IPS DF 6.9 (cell line): ENCODE results near the gene SLC25A22.

Experiments
- DNase-seq: peaks from one replicate; pipeline ENCODE4 v3.0.0-alpha.2; 2013; ENCODE audit warnings: low read depth, low spot score
- H3K27ac ChIP-seq: one replicate; pipeline ENCODE4 v1.5.1; 2013; ENCODE audit warnings: low read length, control low read depth
- H3K27me3 ChIP-seq: 2 replicates; pipeline ENCODE4 v1.6.1; 2013; ENCODE audit warnings: mild to moderate bottlenecking, low read length; ENCODE audit not compliant: control insufficient read depth, insufficient read depth
- H3K36me3 ChIP-seq: 2 replicates; pipeline ENCODE4 v1.6.1; 2013; ENCODE audit warnings: low read length; ENCODE audit not compliant: control insufficient read depth, insufficient read depth
- H3K4me1 ChIP-seq: 2 replicates; pipeline ENCODE4 v1.6.1; 2013; ENCODE audit warnings: low read length; ENCODE audit not compliant: control insufficient read depth, insufficient read depth
- H3K4me3 ChIP-seq: 2 replicates; pipeline ENCODE4 v1.5.1; 2013; ENCODE audit warnings: mild to moderate bottlenecking, low read length
- H3K9me3 ChIP-seq: 2 replicates; pipeline ENCODE4 v1.6.1; 2013; ENCODE audit warnings: low read length, inconsistent platforms; ENCODE audit not compliant: control insufficient read depth, insufficient read depth
- WGBS: extraction: QIAGEN DNeasy Blood & Tissue Kit; methylation state at CpG from one replicate; pipeline ENCODE4 v1.1.7; 2013; ENCODE audit warnings: mixed read lengths, missing lambda C conversion rate; ENCODE audit not compliant: insufficient read length, insufficient coverage; 5-methylcytosine and 5-hydroxymethylcytosine counted together

SLC25A22 gene

DNA sequence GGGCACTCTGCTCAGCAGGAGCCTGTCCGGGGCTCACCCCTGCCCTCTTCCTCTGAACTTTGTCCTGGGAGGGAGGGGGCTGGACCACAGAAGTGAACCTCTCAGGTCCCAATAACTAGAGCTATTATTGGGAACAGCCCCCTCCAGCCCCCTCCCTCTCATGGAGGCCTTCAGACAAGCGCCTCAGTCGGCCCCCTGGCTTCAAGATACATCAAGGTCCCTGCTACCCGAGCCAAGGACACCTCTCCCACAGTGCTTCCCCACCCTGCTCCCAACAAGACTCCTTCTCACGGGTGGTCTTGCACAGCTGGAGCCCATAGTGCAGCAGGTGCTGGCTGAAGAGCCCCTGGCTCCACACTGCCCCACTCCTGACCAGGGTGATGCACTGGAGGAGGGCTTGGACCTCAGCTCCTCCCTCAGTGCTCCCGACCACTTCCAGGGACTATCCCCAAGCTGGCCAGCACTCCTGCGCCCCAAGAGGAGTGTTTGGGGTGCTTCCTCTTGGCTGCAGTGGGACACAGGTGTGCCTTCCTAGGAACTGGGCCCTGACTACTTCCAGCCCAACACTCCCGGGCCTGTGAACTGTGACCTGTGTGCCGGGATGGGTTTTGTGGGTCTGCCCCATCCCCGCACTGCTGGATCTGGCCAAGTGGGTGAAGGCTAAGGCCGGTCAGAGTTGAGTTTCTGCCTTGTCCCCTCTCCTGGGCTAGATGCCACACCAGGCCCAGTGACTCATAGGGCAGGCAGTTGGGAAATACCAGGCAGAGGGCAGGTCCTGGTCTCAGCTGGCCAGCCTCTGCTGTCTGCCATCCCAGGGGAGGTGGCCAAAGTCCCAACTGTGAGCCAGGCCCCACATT is 22.8 kb upstream of the SLC25A22 start:
- Histone ChIP-seq H3K4me1 (peaks cover 3% of the 10 kb centered on the region; the same call in 1 of the 2 replicates), H3K27me3 (no peaks in the 10 kb centered on the region), H3K27ac (no peak overlapping the region), H3K36me3 (peaks cover 11% of the 10 kb centered on the region; the same call in 1 of the 2 replicates), H3K9me3 (no peaks in the 10 kb centered on the region), H3K4me3 (no peak overlapping the region)
- DNase-seq = no peak
- no CpG with 5 or more reads among the region's 11 CpGs for WGBS

- H3K27ac ChIP-seq = no peak overlapping the region
- H3K27me3 ChIP-seq = no peaks in the 10 kb centered on the region
- DNase-seq = no peak
- H3K4me3 ChIP-seq = peak overlapping the region; percentile 83; the same call in 1 of the 2 replicates
- peaks cover 11% of the 10 kb centered on the region; the same call in 1 of the 2 replicates for H3K36me3 ChIP-seq
- no peaks in the 10 kb centered on the region for H3K9me3 ChIP-seq
- H3K4me1 ChIP-seq = peaks cover 3% of the 10 kb centered on the region; the same call in 1 of the 2 replicates
- WGBS = no CpG with 5 or more reads among the region's 47 CpGs
These were observed 22.0 kb upstream of the SLC25A22 start for GRCh38 chr11:819943-820649.

GRCh38 chr11:819129-819931 is 21.2 kb upstream of the SLC25A22 start:
- no CpG with 5 or more reads among the region's 96 CpGs for WGBS
- Histone ChIP-seq H3K27ac (no peak overlapping the region), H3K9me3 (no peaks in the 10 kb centered on the region), H3K4me1 (peaks cover 3% of the 10 kb centered on the region; the same call in 1 of the 2 replicates), H3K4me3 (peak overlapping the region; percentile 83), H3K27me3 (no peaks in the 10 kb centered on the region), H3K36me3 (peaks cover 9% of the 10 kb centered on the region; the same call in 1 of the 2 replicates)
- no peak for DNase-seq

DNA sequence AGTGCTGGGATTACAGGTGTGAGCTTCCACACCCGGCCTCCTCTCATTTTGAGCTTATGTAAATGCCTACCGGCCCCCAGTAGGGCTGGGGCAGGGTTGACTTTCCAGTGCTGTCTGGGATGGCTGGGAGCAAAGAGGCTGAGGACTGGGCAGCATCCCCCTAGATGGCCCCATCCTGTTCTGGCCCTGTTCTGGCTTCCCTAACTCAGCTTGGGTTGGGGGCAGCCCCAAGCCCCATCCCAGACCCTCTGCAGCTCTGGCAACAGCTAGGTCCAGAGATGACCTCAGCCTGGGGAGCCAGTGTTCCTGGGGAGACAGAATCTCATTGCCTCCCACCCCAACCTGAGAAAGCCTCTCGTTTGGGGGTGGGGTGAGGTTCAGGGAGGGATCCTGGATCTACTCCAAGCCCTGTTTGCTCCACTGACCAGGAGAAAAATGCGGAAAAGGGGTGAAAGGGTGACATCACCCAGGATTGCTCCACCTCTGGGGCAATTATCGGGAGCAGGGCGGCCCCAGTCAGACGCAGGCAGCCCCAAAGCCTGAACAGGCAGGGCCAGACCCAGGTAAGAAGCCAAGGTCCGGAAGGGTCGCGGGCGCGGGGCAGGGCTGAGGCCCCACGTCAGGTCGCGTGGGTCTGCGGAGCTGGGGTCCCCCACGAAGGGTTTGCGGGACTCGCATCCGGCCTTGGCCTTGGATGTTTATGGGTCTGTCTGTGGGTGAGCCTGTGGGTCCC is 20.5 kb upstream of the SLC25A22 start, which contains the start of gene PNPLA2:
PNPLA2 (plus strand) TSS at position 519 of the 733 bp plus-strand sequence. CDS start 805 bp downstream, outside the sequence.
- Histone ChIP-seq H3K9me3 (no peaks in the 10 kb centered on the region), H3K27ac (no peak within 1 kb of the TSS), H3K27me3 (no peaks in the 10 kb centered on the region), H3K4me3 (peak within 1 kb of the TSS; percentile 83), H3K36me3 (peaks cover 4% of the 10 kb centered on the region; the same call in 1 of the 2 replicates), H3K4me1 (peaks cover 3% of the 10 kb centered on the region; the same call in 1 of the 2 replicates)
- no peak for DNase-seq
- WGBS = no CpG with 5 or more reads among the region's 20 CpGs

- H3K27ac ChIP-seq = no peak overlapping the region
- H3K9me3 ChIP-seq = no peaks in the 10 kb centered on the region
- H3K4me1 ChIP-seq = peaks cover 3% of the 10 kb centered on the region; the same call in 1 of the 2 replicates
- no peak for DNase-seq
- no peak overlapping the region for H3K4me3 ChIP-seq
- no CpG with 5 or more reads among the region's 11 CpGs for WGBS
- no peaks in the 10 kb centered on the region for H3K27me3 ChIP-seq
- H3K36me3 ChIP-seq = peaks cover 23% of the 10 kb centered on the region
These were observed 18.3 kb upstream of the SLC25A22 start for GRCh38 chr11:816433-816779.

GRCh38 chr11:815675-816432 is 17.8 kb upstream of the SLC25A22 start:
- no peak for DNase-seq
- Histone ChIP-seq H3K27me3 (no peaks in the 10 kb centered on the region), H3K27ac (no peak overlapping the region), H3K4me3 (no peak overlapping the region), H3K4me1 (peaks cover 3% of the 10 kb centered on the region; the same call in 1 of the 2 replicates), H3K36me3 (peaks cover 25% of the 10 kb centered on the region), H3K9me3 (no peaks in the 10 kb centered on the region)
- WGBS = no CpG with 5 or more reads among the region's 11 CpGs

DNA sequence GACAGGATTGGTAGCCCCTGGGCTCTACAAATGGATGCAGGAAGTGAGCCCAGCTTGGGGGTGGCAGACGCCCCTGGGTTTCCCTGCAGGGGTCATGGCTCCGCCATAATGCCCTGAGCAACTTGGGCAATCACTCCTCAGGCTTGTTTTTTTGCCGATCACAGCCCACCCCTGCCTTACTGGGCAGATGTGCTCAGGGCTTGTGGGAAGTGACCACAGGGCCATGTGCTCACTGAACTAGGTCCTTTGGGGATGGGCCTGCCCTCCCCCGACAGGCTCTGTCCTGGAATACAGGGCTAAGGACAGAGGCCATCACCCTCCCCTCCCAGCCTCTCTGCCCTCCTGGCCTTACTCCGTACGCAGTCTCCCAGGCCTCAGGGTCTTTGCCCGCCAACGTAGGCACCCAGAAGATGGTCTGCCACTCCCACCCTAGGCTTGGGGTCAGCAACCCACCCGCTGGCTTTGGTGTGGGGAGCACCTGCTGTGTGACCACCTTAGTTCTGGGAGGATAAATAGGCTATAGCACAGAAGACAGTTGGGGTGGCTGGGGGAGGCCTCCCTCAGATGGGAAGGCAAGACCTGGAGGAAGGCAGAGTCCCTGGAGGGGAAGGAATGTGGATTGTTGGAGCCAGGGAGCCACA is 15.5 kb upstream of the SLC25A22 start:
- Histone ChIP-seq H3K4me3 (no peak overlapping the region), H3K27ac (no peak overlapping the region), H3K36me3 (peaks cover 24% of the 10 kb centered on the region), H3K4me1 (0 out of 2 replicates have a peak, but pooled peaks cover 2% of the 10 kb centered on the region), H3K9me3 (no peaks in the 10 kb centered on the region), H3K27me3 (no peaks in the 10 kb centered on the region)
- no peak for DNase-seq
- no CpG with 5 or more reads among the region's 9 CpGs for WGBS

- no peak for DNase-seq
- H3K27ac ChIP-seq = no peak overlapping the region
- H3K4me3 ChIP-seq = no peak overlapping the region
- H3K27me3 ChIP-seq = no peaks in the 10 kb centered on the region
- no peaks in the 10 kb centered on the region for H3K4me1 ChIP-seq
- WGBS = no CpG with 5 or more reads among the region's 6 CpGs
- H3K9me3 ChIP-seq = no peaks in the 10 kb centered on the region
- peaks cover 24% of the 10 kb centered on the region for H3K36me3 ChIP-seq
These were observed 15.0 kb upstream of the SLC25A22 start for GRCh38 chr11:813072-813455.

- Histone ChIP-seq H3K27ac (no peak overlapping the region), H3K9me3 (no peaks in the 10 kb centered on the region), H3K27me3 (no peaks in the 10 kb centered on the region), H3K4me1 (no peaks in the 10 kb centered on the region), H3K4me3 (no peak overlapping the region), H3K36me3 (peaks cover 24% of the 10 kb centered on the region)
- WGBS = no CpG with 5 or more reads among the region's 3 CpGs
- DNase-seq = no peak
These were observed 14.3 kb upstream of the SLC25A22 start for GRCh38 chr11:812390-812789.
